H1 (cell line): ENCODE measurements around the gene RSF1. TPM values are rescaled to one million over a fixed set of nuclear protein-coding genes. Genes with fewer than 3 reads are reported as not detected.

Source experiments
- CTCF ChIA-PET: fragments of 300-600 bp; sonication (Branson Sonifier 250); formaldehyde crosslinking; loops from one replicate; lab custom pipeline; 2021; ENCODE audit not compliant: partially characterized antibody; lab: Charles Lee
- POLR2A ChIA-PET: fragments of 300-600 bp; sonication (Branson Sonifier 250); formaldehyde crosslinking; loops from one replicate; lab custom pipeline; 2021; ENCODE audit warnings: inconsistent platforms; ENCODE audit not compliant: partially characterized antibody; lab: Charles Lee
- DNase-seq, 2 experiments: peaks; one replicate each; pipeline versions ENCODE4 v3.0.0 to v3.0.0-alpha.2; 2010 to 2022; ENCODE audit warnings: low spot score in 2 of 2, low read depth in 1 of 2, mixed read lengths in 1 of 2
- FAIRE-seq: peaks from 2 replicates; lab custom pipeline; 2011; peaks lifted over from hg19 to GRCh38; lab: Jason Lieb, UNC
- H2AFZ ChIP-seq: 2 replicates; pipeline ENCODE4 v1.8.1; 2012; ENCODE audit warnings: low read length, inconsistent platforms
- H2AK5ac ChIP-seq: 2 replicates; pipeline ENCODE4 v1.6.1; 2013; ENCODE audit warnings: low read depth, low read length
- H2BK120ac ChIP-seq: replicated peaks from 2 replicates; pipeline ENCODE3; 2013; ENCODE audit warnings: low read depth, low read length, inconsistent platforms
- H2BK12ac ChIP-seq: 2 replicates; pipeline ENCODE4 v1.6.1; 2013; ENCODE audit warnings: low read depth, low read length
- H2BK15ac ChIP-seq: 2 replicates; pipeline ENCODE4 v1.6.1; 2013; ENCODE audit warnings: low read length
- H2BK20ac ChIP-seq: 2 replicates; pipeline ENCODE4 v1.6.1; 2013; ENCODE audit warnings: low read length
- H2BK5ac ChIP-seq: 2 replicates; pipeline ENCODE4 v1.6.1; 2013; ENCODE audit warnings: low read depth, low read length
- H3K14ac ChIP-seq: 2 replicates; pipeline ENCODE4 v1.6.1; 2013; ENCODE audit warnings: inconsistent platforms; ENCODE audit not compliant: insufficient read length
- H3K18ac ChIP-seq: 2 replicates; pipeline ENCODE4 v1.6.1; 2013; ENCODE audit warnings: low read length; ENCODE audit errors: extremely low read depth
- H3K23ac ChIP-seq: 2 replicates; pipeline ENCODE4 v1.6.1; 2013; ENCODE audit warnings: inconsistent platforms; ENCODE audit not compliant: insufficient read length
- H3K23me2 ChIP-seq: 2 replicates; pipeline ENCODE4 v1.6.1; 2013; ENCODE audit warnings: low read depth, low read length
- H3K27ac ChIP-seq: 2 replicates; pipeline ENCODE4 v1.6.1; 2011; ENCODE audit warnings: low read depth, low read length, inconsistent platforms
- H3K27me3 ChIP-seq, 4 experiments: replicated peaks in 1 of 4; 1 replicate in 1 of 4; 2 replicates in 3 of 4; pipeline versions ENCODE4 v1.6.1 to v1.8.1; 2011 to 2013; ENCODE audit warnings: low read length in 3 of 4, mild to moderate bottlenecking in 3 of 4, inconsistent platforms in 2 of 4, mixed read lengths in 2 of 4, moderate library complexity in 1 of 4; ENCODE audit not compliant: control insufficient read depth in 3 of 4, insufficient read depth in 3 of 4; ENCODE audit errors: extremely low read depth in 1 of 4
- H3K36me3 ChIP-seq, 4 experiments: 2 replicates each; pipeline versions ENCODE4 v1.6.1 to v1.8.1; 2011 to 2013; ENCODE audit warnings: mild to moderate bottlenecking in 4 of 4, low read length in 3 of 4, moderate library complexity in 2 of 4, control low read depth in 1 of 4, inconsistent platforms in 1 of 4; ENCODE audit not compliant: insufficient read depth in 4 of 4, control insufficient read depth in 2 of 4
- H3K4ac ChIP-seq: replicated peaks from 2 replicates; pipeline ENCODE3; 2013; ENCODE audit warnings: low read length, low read depth, mixed read lengths, inconsistent platforms; ENCODE audit not compliant: insufficient read length
- H3K4me1 ChIP-seq, 4 experiments: replicated peaks in 1 of 4; 1 replicate in 1 of 4; 2 replicates in 3 of 4; pipeline versions ENCODE4 v1.6.1 to v1.8.1; 2011 to 2013; ENCODE audit warnings: low read length in 3 of 4, inconsistent platforms in 2 of 4, mixed read lengths in 1 of 4; ENCODE audit not compliant: insufficient read depth in 4 of 4, control insufficient read depth in 3 of 4
- H3K4me2 ChIP-seq, 2 experiments: 2 replicates each; pipeline versions ENCODE4 v1.6.1 to v1.8.1; 2011 to 2013; ENCODE audit warnings: low read depth in 2 of 2, low read length in 2 of 2, control low read depth in 1 of 2, inconsistent platforms in 1 of 2, mild to moderate bottlenecking in 1 of 2; ENCODE audit not compliant: insufficient read depth in 1 of 2
- H3K4me3 ChIP-seq, 4 experiments: fragments of 200-600, 300-600 bp in 1 of 4; sonication (generic), shearing (Covaris generic), sonication (Bioruptor Twin) in 1 of 4; 2 replicates each; pipeline versions ENCODE4 v1.5.1 to v1.8.1; 2011 to 2016; ENCODE audit warnings: low read length in 4 of 4, low read depth in 3 of 4, control low read depth in 2 of 4, inconsistent platforms in 2 of 4, mild to moderate bottlenecking in 2 of 4, mixed read lengths in 1 of 4, moderate library complexity in 1 of 4; ENCODE audit not compliant: insufficient read depth in 2 of 4; ENCODE audit errors: extremely low read depth in 1 of 4
- H3K56ac ChIP-seq: replicated peaks from 2 replicates; pipeline ENCODE3; 2013; ENCODE audit warnings: low read depth, mild to moderate bottlenecking, mixed read lengths, low read length, inconsistent platforms; ENCODE audit not compliant: insufficient read length
- H3K79me1 ChIP-seq: 2 replicates; pipeline ENCODE4 v1.6.1; 2013; ENCODE audit warnings: low read depth, low read length, control low read depth
- H3K79me2 ChIP-seq, 2 experiments: 2 replicates each; pipeline versions ENCODE4 v1.6.1 to v1.8.1; 2012 to 2013; ENCODE audit warnings: low read length in 2 of 2, mild to moderate bottlenecking in 2 of 2, inconsistent platforms in 1 of 2; ENCODE audit not compliant: insufficient read depth in 2 of 2, control insufficient read depth in 1 of 2
- H3K9ac ChIP-seq, 4 experiments: replicated peaks in 1 of 4; 1 replicate in 1 of 4; 2 replicates in 3 of 4; pipeline versions ENCODE4 v1.6.1 to v1.8.1; 2011 to 2013; ENCODE audit warnings: low read depth in 3 of 4, low read length in 3 of 4, control low read depth in 2 of 4, mild to moderate bottlenecking in 2 of 4, moderate library complexity in 2 of 4, inconsistent platforms in 1 of 4; ENCODE audit errors: extremely low read depth in 1 of 4
- H3K9me3 ChIP-seq, 2 experiments: 2 replicates each; pipeline versions ENCODE4 v1.6.1 to v1.8.1; 2012 to 2013; ENCODE audit warnings: mild to moderate bottlenecking in 2 of 2, moderate library complexity in 2 of 2, control low read depth in 1 of 2, inconsistent platforms in 1 of 2, low read depth in 1 of 2, low read length in 1 of 2, mixed read lengths in 1 of 2; ENCODE audit not compliant: insufficient read depth in 2 of 2
- H4K20me1 ChIP-seq, 2 experiments: replicated peaks in 1 of 2; 2 replicates each; pipeline versions ENCODE3 to v1.8.1; 2011 to 2013; ENCODE audit warnings: inconsistent platforms in 2 of 2, low read length in 2 of 2, mild to moderate bottlenecking in 1 of 2; ENCODE audit not compliant: insufficient read depth in 2 of 2, control insufficient read depth in 1 of 2
- H4K5ac ChIP-seq: 2 replicates; pipeline ENCODE4 v1.6.1; 2013; ENCODE audit warnings: low read length, low read depth, mixed read lengths, inconsistent platforms; ENCODE audit not compliant: insufficient read length
- H4K8ac ChIP-seq: 2 replicates; pipeline ENCODE4 v1.8.0; 2013; ENCODE audit warnings: mild to moderate bottlenecking, moderate library complexity, low read length, inconsistent platforms; ENCODE audit not compliant: insufficient read depth; ENCODE audit errors: extremely low read depth
- H4K91ac ChIP-seq: replicated peaks from 2 replicates; pipeline ENCODE3; 2013; ENCODE audit warnings: low read length, mixed read lengths, inconsistent platforms; ENCODE audit not compliant: insufficient read length
- ASH2L ChIP-seq: fragments of 200-600, 300-600 bp; sonication (generic); IDR thresholded peaks from one replicate; pipeline ENCODE4 v1.7.1; 2017; ENCODE audit warnings: low read length
- SP4 ChIP-seq: IDR thresholded peaks from 2 replicates; pipeline ENCODE4 v1.6.1; 2012; ENCODE audit warnings: low read length, inconsistent platforms
- TEAD4 ChIP-seq: IDR thresholded peaks from 2 replicates; pipeline ENCODE4 v1.6.1; 2012; ENCODE audit warnings: low read depth, low read length, inconsistent platforms, mixed read lengths
- polyA plus RNA-seq, 7 experiments: library from polyadenylated mRNA; depleted of rRNA in 3 of 7; stranded (reverse) in 5 of 7; unstranded in 2 of 7; fragments of >200 nt in 5 of 7; fragments of 200-250 nt in 2 of 7; gene quantifications; 1 replicate in 5 of 7; 2 replicates in 1 of 7; 4 replicates in 1 of 7; pipeline versions ENCODE4 v1.2.1 to v1.2.3, GENCODE V29; 2011 to 2013; ENCODE audit warnings: missing spikeins in 2 of 7, mixed read lengths in 2 of 7
- small RNA-seq: library from polyadenylated mRNA; stranded (forward); fragments of <200 nt; extraction: miRNeasy Mini kit (QIAGEN cat#:217004); gene quantifications from one replicate; pipeline ENCODE3, GENCODE V24; 2013; ENCODE audit not compliant: insufficient read depth
- total RNA-seq: library from RNA; stranded (reverse); fragmentation: NEBNext Ultra II Directional; extraction: Animal tissue kit (Norgen Biotek cat#: 25700); gene quantifications from 2 replicates; pipeline ENCODE4 v1.2.1, GENCODE V29; 2021

RSF1 gene
- total and polyA plus RNA-seq, 2 of the 8 experiments (the other 6 are each of a cell fraction or from before 2014, with no cell fraction given), result 17.8 to 87.9 TPM

DNA sequence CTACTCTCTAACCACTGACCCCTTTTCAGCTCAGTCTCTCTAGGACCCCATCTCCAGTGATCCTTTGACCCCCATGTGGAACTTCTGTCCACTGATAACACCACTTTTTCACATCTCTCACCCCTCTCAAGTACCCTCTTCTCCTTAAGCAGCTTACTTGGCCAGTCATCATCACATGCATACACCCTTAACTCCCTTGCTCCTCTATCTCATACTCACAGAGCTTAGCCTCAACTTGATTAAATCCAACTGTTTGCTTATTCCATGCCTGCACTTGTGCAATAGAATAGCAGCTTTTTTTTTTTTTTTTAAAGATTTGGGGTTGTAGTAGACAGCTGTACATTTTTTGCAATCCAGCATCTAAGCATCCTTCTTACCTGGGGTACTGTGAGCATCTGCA lies 208.6 kb downstream of the RSF1 start:
- Histone ChIP-seq H3K36me3 (peaks cover 2 to 79% (median 26%) of the 10 kb centered on the region in 4 experiments; a peak in 7 of 8 replicates), H2AFZ (no peak overlapping the region), H2BK20ac (no peak overlapping the region), H4K91ac (no peak overlapping the region), H2BK120ac (no peak overlapping the region), H3K79me1 (no peaks in the 10 kb centered on the region), H2BK15ac (no peak overlapping the region), H4K8ac (no peak overlapping the region), H3K79me2 (no peaks in the 10 kb centered on the region), H3K4me2 (no peak overlapping the region), H3K4me3 (no peak overlapping the region), H3K18ac (no peak overlapping the region), H3K23ac (no peak overlapping the region), H3K56ac (no peak overlapping the region), H3K4me1 (no peaks in the 10 kb centered on the region), H2AK5ac (no peak overlapping the region), H2BK12ac (no peak overlapping the region), H3K4ac (no peak overlapping the region), H3K23me2 (no peaks in the 10 kb centered on the region), H3K14ac (no peak overlapping the region), H2BK5ac (no peak overlapping the region), H3K9ac (no peak overlapping the region), H4K5ac (no peak overlapping the region), H3K27ac (no peak overlapping the region), H3K27me3 (no peaks in the 10 kb centered on the region), H3K9me3 (no peaks in the 10 kb centered on the region), H4K20me1 (no peaks in the 10 kb centered on the region)
- POLR2A ChIA-PET, result interaction anchor here (0.8 to 3.0 kb wide), 7 partner anchors 8 to 350 kb away, joined by 3 to 17 read pairs (median 4); partner anchors contain the start of gene CLNS1A
- CTCF ChIA-PET, result interaction anchor here (0.6 to 3.0 kb wide), 3 partner anchors 8 to 293 kb away, joined by 3 to 13 read pairs (median 4); no protein-coding TSS in a partner anchor
- FAIRE-seq, result no peak
- DNase-seq, result no peak
- TF ChIP-seq SP4 (no peak), TEAD4 (no peak), ASH2L (no peak)
- TF ChIP-seq, all 59 proteins: peak for 0

Small RNA genes within 50 kb of the gene (small RNA-seq; reads per million reads assigned to genes)
- gene RF00019, result not detected

Other genes starting within 250 kb of the RSF1 start
- 1.1 and 1.2 TPM in 2 replicates for gene AQP11, start 230.8 kb downstream of the RSF1 start, total RNA-seq
- gene AQP11, start 230.8 kb downstream of the RSF1 start, polyA plus RNA-seq (2011; rRNA removed), result 1.5 and 1.6 TPM in 2 replicates
- 176 and 177 TPM in 2 replicates for gene CLNS1A, start 182.9 kb downstream of the RSF1 start, total RNA-seq
- 85.4 and 136 TPM in 2 replicates for gene CLNS1A, start 182.9 kb downstream of the RSF1 start, polyA plus RNA-seq (2011; rRNA removed)
- 19.5 and 20.9 TPM in 2 replicates for gene AAMDC, start 422 bp upstream of the RSF1 start, total RNA-seq
- 14.3 and 17.2 TPM in 2 replicates for gene AAMDC, start 422 bp upstream of the RSF1 start, polyA plus RNA-seq (2011; rRNA removed)
- 31.3 and 33.4 TPM in 2 replicates for gene INTS4, start 173.9 kb upstream of the RSF1 start, total RNA-seq
- 24.7 and 27.0 TPM in 2 replicates for gene INTS4, start 173.9 kb upstream of the RSF1 start, polyA plus RNA-seq (2011; rRNA removed)
- gene KCTD14, start 202.6 kb upstream of the RSF1 start, total RNA-seq, result 21.6 and 22.7 TPM in 2 replicates
- 15.2 and 24.9 TPM in 2 replicates for gene KCTD14, start 202.6 kb upstream of the RSF1 start, polyA plus RNA-seq (2011; rRNA removed)
- not detected in 2 replicates for gene THRSP, start 243.1 kb upstream of the RSF1 start, total RNA-seq
- gene THRSP, start 243.1 kb upstream of the RSF1 start, polyA plus RNA-seq (2011; rRNA removed), result 0.11 TPM in 1 of 2 replicates, not detected in the other